Panc1 (cell line): Measurements from ENCODE around the gene CAPN15. TPM values are rescaled to one million over a fixed set of nuclear protein-coding genes. Genes with fewer than 3 reads are reported as not detected.

Experiments used
- ATAC-seq: fragments of 200-7000 bp; cut with Tn5 transposase; 2 replicates; pipeline ENCODE4 v1.9.1; 2020; ENCODE audit warnings: mild to moderate bottlenecking, moderate library complexity
- BruUV-seq: library from RNA; stranded (reverse); fragments of 400-500 nt; replicated peaks from 2 replicates; lab custom pipeline; 2021; lab: Mats Ljungman, UMichigan
- CTCF ChIA-PET: fragments of 300-600 bp; sonication (Branson Sonifier 250); formaldehyde crosslinking; loops from one replicate; lab custom pipeline; 2022; ENCODE audit warnings: antibody characterized with exemption; lab: Charles Lee
- POLR2A ChIA-PET: fragments of 300-600 bp; sonication (Branson Sonifier 250); formaldehyde crosslinking; loops from one replicate; lab custom pipeline; 2022; ENCODE audit warnings: antibody characterized with exemption; lab: Charles Lee
- DNase-seq: peaks from one replicate; pipeline ENCODE4 v3.0.0-alpha.2; 2010; ENCODE audit warnings: low read depth, low spot score
- H3K27ac ChIP-seq: 2 replicates; pipeline ENCODE4 v1.5.1; 2011; ENCODE audit warnings: mild to moderate bottlenecking, low read length, inconsistent platforms
- H3K27me3 ChIP-seq: fragments of 200-500 bp; sonication (Bioruptor generic); 2 replicates; pipeline ENCODE4 v1.6.0; 2014; ENCODE audit warnings: low read length, inconsistent platforms; ENCODE audit not compliant: control insufficient read depth, insufficient read depth
- H3K36me3 ChIP-seq: fragments of 200-500 bp; sonication (Bioruptor generic); 2 replicates; pipeline ENCODE4 v1.5.1; 2014; ENCODE audit warnings: inconsistent platforms, mild to moderate bottlenecking, low read length, moderate library complexity; ENCODE audit not compliant: control insufficient read depth, insufficient read depth
- H3K4me1 ChIP-seq: 2 replicates; pipeline ENCODE4 v1.5.1; 2011; ENCODE audit warnings: inconsistent platforms, mild to moderate bottlenecking, low read length, moderate library complexity; ENCODE audit not compliant: control insufficient read depth, insufficient read depth
- H3K4me3 ChIP-seq, 2 experiments: 2 replicates each; pipeline ENCODE4 v1.5.1; 2011 to 2012; ENCODE audit warnings: low read depth in 2 of 2, low read length in 2 of 2, mild to moderate bottlenecking in 2 of 2, inconsistent platforms in 1 of 2, moderate library complexity in 1 of 2
- H3K9me3 ChIP-seq: fragments of 200-500 bp; sonication (Bioruptor generic); 2 replicates; pipeline ENCODE4 v1.5.1; 2014; ENCODE audit warnings: low read depth, mild to moderate bottlenecking, inconsistent platforms, low read length, moderate library complexity; ENCODE audit not compliant: control insufficient read depth, insufficient read depth
- CTCF ChIP-seq: fragments of 450-650 bp; IDR thresholded peaks from 2 replicates; pipeline ENCODE4 v1.5.1; 2017; ENCODE audit warnings: mild to moderate bottlenecking
- POLR2AphosphoS5 ChIP-seq: IDR thresholded peaks from 2 replicates; pipeline ENCODE4 v1.6.1; 2012; ENCODE audit warnings: mild to moderate bottlenecking, low read depth, low read length, moderate library complexity
- SIN3A ChIP-seq: IDR thresholded peaks from 2 replicates; pipeline ENCODE4 v1.6.1; 2012; ENCODE audit warnings: low read depth, mild to moderate bottlenecking, low read length, moderate library complexity, borderline replicate concordance; ENCODE audit not compliant: insufficient read depth
- TCF7L2 ChIP-seq: IDR thresholded peaks from 2 replicates; pipeline ENCODE4 v1.6.1; 2011; ENCODE audit warnings: mild to moderate bottlenecking, low read depth, low read length, inconsistent platforms
- in situ Hi-C: cut with HindIII; loops from 2 replicates; pipeline ENCODE4 v1.10.0; 2016; ENCODE audit warnings: low sequenced_read_pairs, low pct_unique_long_range_greater_than_20kb
- intact Hi-C: fragments of 100-400 bp; cut with micrococcal nuclease; formaldehyde crosslinking; loops from one replicate; pipeline ENCODE4 v1.10.0; 2022; ENCODE audit not compliant: unreplicated experiment
- total RNA-seq: library from RNA; stranded (reverse); gene quantifications from one replicate; pipeline ENCODE4 v1.2.1, GENCODE V29; 2021; ENCODE audit not compliant: unreplicated experiment
- TF ChIP-seq, protein P1 (sequence below), 2 experiments: IDR thresholded peaks; 2 replicates each; pipeline ENCODE4 v1.6.1; 2011 to 2012; ENCODE audit warnings: low read depth in 2 of 2, control low read depth in 1 of 2, low read length in 1 of 2, mild to moderate bottlenecking in 1 of 2, moderate library complexity in 1 of 2; ENCODE audit not compliant: insufficient read depth in 1 of 2

The CAPN15 gene
- total RNA-seq, 1 experiment from 2014 or later = 78.5 TPM

GRCh38 chr16:500709-501108 is 26.8 kb upstream of the CAPN15 start:
- ATAC-seq = no peak
- BruUV-seq = no TSS peak
- Histone ChIP-seq H3K4me3 (no peak overlapping the region), H3K36me3 (no peaks in the 10 kb centered on the region; the same call in 1 of the 2 replicates), H3K4me1 (no peaks in the 10 kb centered on the region), H3K27ac (no peak overlapping the region), H3K27me3 (no peaks in the 10 kb centered on the region), H3K9me3 (no peaks in the 10 kb centered on the region)
- no peak for DNase-seq
- in situ Hi-C loops = no loop called here
- no peak for TF ChIP-seq TCF7L2
- no peak for TF ChIP-seq SIN3A
- no peak for TF ChIP-seq POLR2AphosphoS5
- TF ChIP-seq, protein P1, sequence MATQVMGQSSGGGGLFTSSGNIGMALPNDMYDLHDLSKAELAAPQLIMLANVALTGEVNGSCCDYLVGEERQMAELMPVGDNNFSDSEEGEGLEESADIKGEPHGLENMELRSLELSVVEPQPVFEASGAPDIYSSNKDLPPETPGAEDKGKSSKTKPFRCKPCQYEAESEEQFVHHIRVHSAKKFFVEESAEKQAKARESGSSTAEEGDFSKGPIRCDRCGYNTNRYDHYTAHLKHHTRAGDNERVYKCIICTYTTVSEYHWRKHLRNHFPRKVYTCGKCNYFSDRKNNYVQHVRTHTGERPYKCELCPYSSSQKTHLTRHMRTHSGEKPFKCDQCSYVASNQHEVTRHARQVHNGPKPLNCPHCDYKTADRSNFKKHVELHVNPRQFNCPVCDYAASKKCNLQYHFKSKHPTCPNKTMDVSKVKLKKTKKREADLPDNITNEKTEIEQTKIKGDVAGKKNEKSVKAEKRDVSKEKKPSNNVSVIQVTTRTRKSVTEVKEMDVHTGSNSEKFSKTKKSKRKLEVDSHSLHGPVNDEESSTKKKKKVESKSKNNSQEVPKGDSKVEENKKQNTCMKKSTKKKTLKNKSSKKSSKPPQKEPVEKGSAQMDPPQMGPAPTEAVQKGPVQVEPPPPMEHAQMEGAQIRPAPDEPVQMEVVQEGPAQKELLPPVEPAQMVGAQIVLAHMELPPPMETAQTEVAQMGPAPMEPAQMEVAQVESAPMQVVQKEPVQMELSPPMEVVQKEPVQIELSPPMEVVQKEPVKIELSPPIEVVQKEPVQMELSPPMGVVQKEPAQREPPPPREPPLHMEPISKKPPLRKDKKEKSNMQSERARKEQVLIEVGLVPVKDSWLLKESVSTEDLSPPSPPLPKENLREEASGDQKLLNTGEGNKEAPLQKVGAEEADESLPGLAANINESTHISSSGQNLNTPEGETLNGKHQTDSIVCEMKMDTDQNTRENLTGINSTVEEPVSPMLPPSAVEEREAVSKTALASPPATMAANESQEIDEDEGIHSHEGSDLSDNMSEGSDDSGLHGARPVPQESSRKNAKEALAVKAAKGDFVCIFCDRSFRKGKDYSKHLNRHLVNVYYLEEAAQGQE (IDR thresholded peaks at IDR 0.05; ENCODE audit: insufficient read depth in 1 of 2, low read depth in 2 of 2, low read length in 1 of 2) = no peak
- TF ChIP-seq CTCF = no peak
- CTCF ChIA-PET = interaction anchor here (0.6 kb wide), 1 partner anchor 554 kb away, joined by 3 read pairs; no protein-coding TSS in a partner anchor
- POLR2A ChIA-PET = no interaction called here
- intact Hi-C loops = no loop called here

GRCh38 chr16:502179-502943 is 25.2 kb upstream of the CAPN15 start:
- POLR2A ChIA-PET = no interaction called here
- BruUV-seq = no TSS peak
- TF ChIP-seq CTCF (no peak), POLR2AphosphoS5 (no peak), SIN3A (no peak), TCF7L2 (no peak)
- TF ChIP-seq, protein P1 (IDR thresholded peaks at IDR 0.05; ENCODE audit: insufficient read depth in 1 of 2, low read depth in 2 of 2, low read length in 1 of 2) = no peak
- no peaks in the 10 kb centered on the region; the same call in 1 of the 2 replicates for H3K36me3 ChIP-seq
- in situ Hi-C loops (no loop called here), intact Hi-C loops (no loop called here)
- ATAC-seq (peak; percentile 64), DNase-seq (no peak)
- CTCF ChIA-PET = no interaction called here
- H3K27ac ChIP-seq = no peak overlapping the region; the same call in 1 of the 2 replicates
- no peaks in the 10 kb centered on the region for H3K9me3 ChIP-seq
- H3K4me1 ChIP-seq = no peaks in the 10 kb centered on the region
- no peak overlapping the region for H3K4me3 ChIP-seq
- H3K27me3 ChIP-seq = no peaks in the 10 kb centered on the region
